ENCODE measurements around the gene TUB.

- TF ChIP-seq CTCF (conservative IDR thresholded peaks at IDR 0.05; ENCODE audit: low read depth, low read length) (no peak), EZH2 (IDR thresholded peaks at IDR 0.05; ENCODE audit: low read length, unreplicated experiment) (no peak)
Observed at GRCh38 chr11:8109675-8110074, 28.7 kb downstream of the TUB start.
